HG03354 (cell line): Measurements from ENCODE around the gene PRRG1.
"Not testable (repeated sequence)": the region's sequence is repeated elsewhere in the genome, so short reads cannot be mapped to it uniquely, and the experiment has no call there.

Experiments used
- ATAC-seq: cut with Tn5 transposase; IDR thresholded peaks from one replicate; pipeline ENCODE4 v1.9.1; 2021; ENCODE audit warnings: mild to moderate bottlenecking; ENCODE audit not compliant: unreplicated experiment, poor library complexity, severe bottlenecking

PRRG1 gene

DNA sequence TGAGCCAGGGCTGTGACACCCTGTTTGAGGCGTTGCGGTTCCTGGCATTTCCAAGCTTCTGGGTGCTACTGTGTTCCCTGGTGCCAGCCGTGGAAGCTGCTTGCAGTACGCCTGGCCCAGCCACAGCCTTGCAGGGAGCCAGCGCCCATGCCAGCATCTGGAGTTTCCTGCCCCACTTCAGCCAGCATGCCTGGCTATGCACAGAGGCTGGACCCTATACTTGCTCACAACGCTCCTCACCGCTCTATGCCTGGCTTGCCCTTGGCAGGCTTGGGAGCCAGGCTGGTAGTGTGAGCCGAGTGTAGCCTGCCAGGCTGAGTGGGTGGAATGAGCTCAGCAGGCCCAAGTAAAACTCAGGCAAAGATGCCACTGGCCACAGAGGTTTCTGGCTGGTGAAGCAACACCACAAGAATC lies 22.4 kb downstream of the PRRG1 start:
- no peak for ATAC-seq

DNA sequence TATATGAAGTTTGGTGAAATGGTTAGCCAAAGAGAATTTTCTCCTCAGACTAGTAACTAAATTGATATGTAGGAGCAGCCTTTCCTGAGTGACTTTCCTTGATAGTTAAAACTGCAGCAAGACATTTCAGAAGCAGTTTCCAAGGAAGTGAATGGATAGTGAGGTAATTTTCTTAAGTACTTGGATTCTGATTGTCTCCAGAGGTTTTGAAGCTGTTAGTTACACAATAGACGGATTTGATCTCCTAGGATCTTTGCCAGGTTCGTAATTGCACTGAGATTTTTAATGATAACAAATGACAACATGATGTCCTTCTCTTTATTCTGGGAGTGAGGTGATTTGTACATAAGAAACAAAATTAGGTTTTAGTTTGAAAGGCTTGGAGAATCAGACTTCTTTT lies 29.2 kb downstream of the PRRG1 start:
- ATAC-seq = no peak

DNA sequence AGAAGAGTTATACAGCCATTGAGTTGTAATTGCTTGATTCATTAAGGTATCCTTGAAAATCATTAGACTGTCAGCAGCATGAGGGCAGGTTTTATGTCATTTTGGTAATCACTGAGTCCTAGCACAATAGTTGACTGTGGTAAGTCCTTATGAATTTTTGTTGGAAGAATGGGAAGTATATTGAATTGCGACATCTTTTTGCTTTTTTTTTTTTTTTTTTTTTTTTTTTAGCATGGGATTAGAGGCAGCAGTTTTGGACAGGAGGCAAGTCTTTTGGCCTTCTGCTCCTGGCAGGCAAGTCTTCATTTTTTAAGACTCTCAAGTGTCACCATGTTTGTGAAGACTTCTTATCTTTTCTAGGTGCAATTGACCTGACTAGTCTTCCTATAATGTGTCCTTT lies 29.7 kb downstream of the PRRG1 start:
- no peak for ATAC-seq

DNA sequence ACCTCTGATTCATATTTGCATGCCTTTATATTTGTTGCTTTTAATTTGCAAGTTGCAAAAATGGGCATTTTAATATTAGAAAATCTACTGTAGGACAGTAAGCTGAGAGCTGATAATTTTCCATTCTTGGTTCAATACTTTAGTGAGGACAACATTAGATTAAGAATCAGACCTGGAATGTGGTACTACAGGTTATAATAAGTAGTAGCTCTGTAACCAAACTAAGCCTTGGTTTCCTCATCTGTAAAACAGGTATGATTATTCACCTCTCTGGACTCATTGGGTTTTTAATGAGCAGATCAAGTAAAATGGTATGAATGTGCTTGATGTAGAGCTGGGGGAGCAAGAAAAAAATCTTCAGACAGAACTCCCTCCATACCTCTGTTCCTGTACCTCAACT lies 31.1 kb downstream of the PRRG1 start:
- no peak for ATAC-seq

GRCh38 chrX:37380924-37381323 lies 31.8 kb downstream of the PRRG1 start:
- no peak for ATAC-seq

- ATAC-seq = no peak
Observed at GRCh38 chrX:37383313-37383712, 34.1 kb downstream of the PRRG1 start.

- no peak for ATAC-seq
Observed at GRCh38 chrX:37388413-37388812, 39.2 kb downstream of the PRRG1 start.

DNA sequence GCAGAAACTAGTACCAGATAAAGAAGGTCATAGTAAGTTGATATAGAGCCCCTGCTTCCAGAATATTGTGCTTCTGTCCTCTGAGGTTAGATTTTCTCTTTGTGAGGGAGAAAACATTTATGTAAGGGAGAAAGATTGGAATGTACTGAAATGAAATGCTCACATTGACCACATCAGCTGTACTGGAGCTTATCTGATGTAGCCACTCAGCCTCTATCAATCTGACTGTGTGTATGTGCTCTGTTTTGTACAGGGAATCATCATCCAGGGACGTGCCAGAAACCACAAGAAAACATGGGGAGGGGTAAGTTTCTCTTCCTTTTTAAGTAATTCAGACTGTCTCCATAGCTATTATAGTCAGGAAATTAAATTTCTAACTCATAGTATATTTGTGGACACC lies 56.8 kb downstream of the PRRG1 start:
- ATAC-seq = no peak

- no peak for ATAC-seq
Observed at GRCh38 chrX:37407736-37408135, 58.6 kb downstream of the PRRG1 start.

DNA sequence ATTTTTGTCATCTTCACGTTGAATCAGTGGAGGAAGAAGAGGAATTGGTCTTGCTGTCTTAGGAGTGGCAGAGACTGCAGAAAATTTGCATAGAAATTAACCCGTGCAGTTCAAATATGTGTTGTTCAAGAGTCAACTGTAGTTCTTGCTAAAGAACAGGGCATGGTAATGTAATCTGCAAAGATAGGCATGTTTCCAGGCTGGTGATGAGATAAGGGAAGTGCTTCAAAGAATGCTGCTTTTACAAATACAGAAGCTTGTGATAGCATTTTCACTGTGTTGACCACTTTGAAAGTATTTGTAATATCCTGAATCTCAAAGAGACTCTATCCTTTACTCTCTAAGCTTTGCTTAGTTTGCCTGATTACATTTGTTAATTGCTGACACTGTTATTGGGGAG lies 60.1 kb downstream of the PRRG1 start:
- ATAC-seq = no peak

DNA sequence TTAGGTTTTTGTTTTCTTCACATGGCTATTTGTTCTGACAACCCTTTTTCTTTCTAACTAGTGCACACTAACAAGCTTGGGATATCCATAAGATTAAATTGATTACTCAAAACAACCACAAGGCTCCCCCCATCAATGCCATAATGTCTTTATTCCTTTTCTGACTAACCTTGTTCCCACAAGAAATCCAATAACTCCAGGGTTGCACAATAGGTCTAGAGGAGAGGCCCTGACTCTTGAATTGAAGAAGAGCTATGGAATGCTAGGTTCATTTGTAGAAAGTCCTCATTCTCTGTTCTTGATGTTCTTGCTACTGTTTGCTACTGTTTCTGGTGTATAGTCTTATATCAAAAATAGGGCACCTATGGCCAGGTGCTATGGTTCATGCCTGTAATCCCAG lies 71.0 kb downstream of the PRRG1 start:
- ATAC-seq = no peak

- ATAC-seq = no peak
Observed at GRCh38 chrX:37420756-37421155, 71.6 kb downstream of the PRRG1 start.

GRCh38 chrX:37424000-37424429 lies 74.9 kb downstream of the PRRG1 start:
- no peak for ATAC-seq

DNA sequence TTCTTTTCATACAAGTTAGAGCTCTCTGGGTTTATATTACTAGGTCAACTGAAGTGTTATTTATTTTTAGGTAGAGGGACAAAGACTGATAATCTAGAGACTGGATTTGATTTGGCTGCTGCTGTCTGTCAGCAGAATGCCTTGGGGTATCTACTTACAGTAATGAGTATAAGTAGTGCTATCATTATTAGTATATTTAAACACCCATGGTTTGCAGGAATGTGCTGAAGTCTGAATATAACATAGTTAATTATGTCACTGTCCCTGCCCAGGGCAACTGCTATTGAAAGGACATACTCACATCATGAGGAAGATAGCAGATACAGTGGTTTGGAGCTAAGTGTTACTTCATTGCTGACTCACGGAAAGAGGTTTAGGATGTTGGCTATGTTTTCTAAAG lies 76.2 kb downstream of the PRRG1 start:
- no peak for ATAC-seq

DNA sequence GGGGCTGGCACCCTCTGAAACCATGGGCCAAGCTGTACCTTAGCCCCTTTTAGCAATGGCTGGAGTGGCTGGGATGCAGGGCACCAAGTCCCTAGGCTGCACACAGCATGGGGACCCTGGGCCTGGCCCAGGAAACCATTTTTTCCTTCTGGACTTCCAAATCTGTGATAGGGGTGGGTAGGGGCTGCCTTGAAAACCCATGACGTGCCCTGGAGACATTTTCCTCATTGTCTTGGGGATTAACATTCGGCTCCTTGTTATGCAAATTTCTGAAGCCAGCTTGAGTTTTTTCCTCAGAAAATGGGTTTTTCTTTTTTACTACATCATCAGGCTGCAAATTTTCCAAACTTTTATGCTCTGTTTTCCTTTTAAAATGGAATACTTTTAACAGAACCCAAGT lies 79.8 kb downstream of the PRRG1 start:
- not testable (repeated sequence) for ATAC-seq

GRCh38 chrX:37434362-37434761 lies 85.2 kb downstream of the PRRG1 start:
- no peak for ATAC-seq

DNA sequence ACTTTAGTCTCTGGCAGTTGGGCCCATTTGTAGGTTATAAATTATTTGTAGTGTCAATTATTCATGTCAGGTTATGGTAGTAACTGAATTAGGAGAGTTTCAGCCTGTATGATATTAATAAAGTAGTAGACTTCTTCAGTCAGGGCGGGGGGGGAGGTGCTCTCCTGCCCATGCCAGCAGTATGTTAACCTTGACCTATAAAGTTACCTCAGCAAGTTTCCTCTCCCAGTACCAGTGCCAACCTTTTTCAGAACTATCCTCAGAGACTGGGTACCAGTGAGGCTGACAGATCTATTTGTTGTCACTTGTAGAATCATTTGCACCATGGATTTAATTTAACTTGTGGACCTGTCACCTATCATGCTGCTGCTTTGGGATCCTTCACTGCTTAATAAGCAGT lies 88.0 kb downstream of the PRRG1 start:
- ATAC-seq = no peak

GRCh38 chrX:37441377-37441776 lies 92.2 kb downstream of the PRRG1 start:
- no peak for ATAC-seq

- no peak for ATAC-seq
Observed at GRCh38 chrX:37445182-37445581, 96.0 kb downstream of the PRRG1 start.

DNA sequence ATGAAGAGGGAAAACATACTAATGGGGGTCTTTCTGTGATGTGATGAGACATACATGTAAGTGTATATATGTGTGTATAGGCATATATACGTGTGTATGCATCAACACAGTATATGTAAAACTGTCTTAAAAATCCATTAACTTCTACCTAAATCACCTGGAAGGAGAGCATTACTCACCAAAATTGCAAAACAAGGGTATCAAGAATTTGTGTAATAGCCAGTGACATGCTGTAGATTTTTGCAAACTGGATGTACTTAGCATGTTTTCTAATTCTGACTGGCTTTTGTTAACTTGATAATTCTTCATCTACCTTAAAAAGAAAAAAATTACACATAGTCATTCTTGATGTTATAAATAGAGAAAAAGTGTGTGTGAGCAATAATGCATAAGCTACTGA lies 104.7 kb downstream of the PRRG1 start:
- ATAC-seq = no peak

DNA sequence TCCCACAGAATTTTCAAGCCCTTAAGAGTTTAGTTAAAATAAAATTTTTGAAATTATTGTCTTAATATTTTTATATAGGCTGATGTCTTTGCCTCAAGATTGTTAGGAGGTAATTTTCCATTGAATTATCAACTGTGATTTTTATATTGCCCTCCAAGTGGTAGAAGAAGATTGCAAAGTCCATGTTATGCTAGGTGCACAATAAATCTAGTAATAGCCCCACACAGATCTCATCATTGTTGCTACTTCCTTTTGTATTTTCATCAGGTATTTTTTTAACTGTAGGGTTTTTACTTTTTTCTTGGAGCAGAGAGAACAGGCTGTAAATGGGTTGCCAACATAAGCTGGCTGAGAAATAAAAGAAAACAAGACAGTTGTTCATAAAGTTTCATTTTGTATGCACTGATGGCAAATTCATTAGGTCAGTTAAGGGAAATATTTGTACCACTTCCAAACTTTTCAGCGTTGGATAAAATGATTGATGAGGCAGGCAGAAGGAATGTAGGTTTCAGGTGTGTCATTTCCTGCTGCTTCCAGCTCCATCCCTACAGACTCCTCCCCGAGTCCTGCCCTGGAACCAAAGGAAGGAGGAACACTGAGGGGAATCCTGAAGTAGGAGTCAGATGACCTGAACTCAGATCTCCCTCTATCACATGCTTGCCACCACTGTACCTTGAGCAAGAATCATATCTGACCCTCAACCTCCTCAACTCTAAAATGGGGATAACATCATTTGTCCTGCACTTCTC lies 105.5 kb downstream of the PRRG1 start:
- ATAC-seq = no peak

DNA sequence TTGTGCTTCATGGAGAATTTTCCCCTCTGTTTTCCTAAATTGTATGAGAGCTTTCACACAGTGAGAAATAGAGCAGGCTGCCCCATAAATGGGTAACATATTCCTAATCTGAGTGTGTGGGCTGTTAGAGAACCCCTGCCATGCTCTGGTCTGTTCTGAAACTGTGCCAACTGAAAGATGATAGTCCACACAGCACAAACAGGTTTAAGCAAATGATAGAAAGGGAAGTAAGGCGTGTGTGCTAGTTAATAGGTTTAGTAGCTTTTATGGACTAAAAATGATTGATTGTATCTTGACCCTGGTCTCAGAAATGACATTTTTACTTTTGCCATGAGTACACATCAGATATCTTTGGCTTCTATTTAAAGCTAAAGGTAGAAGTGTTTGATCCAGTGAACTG lies 106.2 kb downstream of the PRRG1 start:
- no peak for ATAC-seq
